ENCODE data around the gene PHACTR3.

PHACTR3 gene

GRCh38 chr20:59693587-59693986 lies 89.2 kb downstream of the PHACTR3 start:
- H3K4me3 ChIP-seq (ENCODE audit: low read depth, low read length): no peak overlapping the region

GRCh38 chr20:59696476-59696875 lies 92.1 kb downstream of the PHACTR3 start:
- TF ChIP-seq, protein P1, sequence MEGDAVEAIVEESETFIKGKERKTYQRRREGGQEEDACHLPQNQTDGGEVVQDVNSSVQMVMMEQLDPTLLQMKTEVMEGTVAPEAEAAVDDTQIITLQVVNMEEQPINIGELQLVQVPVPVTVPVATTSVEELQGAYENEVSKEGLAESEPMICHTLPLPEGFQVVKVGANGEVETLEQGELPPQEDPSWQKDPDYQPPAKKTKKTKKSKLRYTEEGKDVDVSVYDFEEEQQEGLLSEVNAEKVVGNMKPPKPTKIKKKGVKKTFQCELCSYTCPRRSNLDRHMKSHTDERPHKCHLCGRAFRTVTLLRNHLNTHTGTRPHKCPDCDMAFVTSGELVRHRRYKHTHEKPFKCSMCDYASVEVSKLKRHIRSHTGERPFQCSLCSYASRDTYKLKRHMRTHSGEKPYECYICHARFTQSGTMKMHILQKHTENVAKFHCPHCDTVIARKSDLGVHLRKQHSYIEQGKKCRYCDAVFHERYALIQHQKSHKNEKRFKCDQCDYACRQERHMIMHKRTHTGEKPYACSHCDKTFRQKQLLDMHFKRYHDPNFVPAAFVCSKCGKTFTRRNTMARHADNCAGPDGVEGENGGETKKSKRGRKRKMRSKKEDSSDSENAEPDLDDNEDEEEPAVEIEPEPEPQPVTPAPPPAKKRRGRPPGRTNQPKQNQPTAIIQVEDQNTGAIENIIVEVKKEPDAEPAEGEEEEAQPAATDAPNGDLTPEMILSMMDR (IDR thresholded peaks at IDR 0.05; ENCODE audit: borderline replicate concordance, insufficient read depth, low read depth, low read length): no peak
- H3K4me3 ChIP-seq (ENCODE audit: low read depth, low read length): no peak overlapping the region

More at GRCh38 chr20:59693587-59693986, 89.2 kb downstream of the PHACTR3 start:
- TF ChIP-seq, protein P1 (IDR thresholded peaks at IDR 0.05; ENCODE audit: borderline replicate concordance, insufficient read depth, low read depth, low read length): no peak

DNA sequence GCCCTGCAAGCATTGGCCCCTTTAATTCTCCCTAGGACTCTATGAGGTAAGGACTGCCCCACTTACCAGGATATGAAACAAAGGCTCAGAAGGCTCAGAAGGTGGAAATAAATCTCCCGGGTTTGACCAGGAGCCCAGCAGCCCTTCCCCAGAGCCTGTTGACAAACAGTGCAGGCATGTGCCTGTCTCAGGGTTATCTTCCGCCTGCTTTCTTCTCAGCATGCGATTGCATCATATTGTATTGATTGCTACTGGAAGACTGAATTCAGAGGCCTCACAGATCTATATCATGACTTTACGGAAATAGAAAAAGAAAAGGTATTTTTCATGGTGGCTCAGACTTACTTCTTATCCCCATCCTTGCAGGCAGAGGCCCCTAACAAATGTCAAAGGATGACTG lies 92.7 kb downstream of the PHACTR3 start:
- H3K4me3 ChIP-seq (ENCODE audit: low read depth, low read length): no peak overlapping the region
- TF ChIP-seq, protein P1 (IDR thresholded peaks at IDR 0.05; ENCODE audit: borderline replicate concordance, insufficient read depth, low read depth, low read length): no peak

DNA sequence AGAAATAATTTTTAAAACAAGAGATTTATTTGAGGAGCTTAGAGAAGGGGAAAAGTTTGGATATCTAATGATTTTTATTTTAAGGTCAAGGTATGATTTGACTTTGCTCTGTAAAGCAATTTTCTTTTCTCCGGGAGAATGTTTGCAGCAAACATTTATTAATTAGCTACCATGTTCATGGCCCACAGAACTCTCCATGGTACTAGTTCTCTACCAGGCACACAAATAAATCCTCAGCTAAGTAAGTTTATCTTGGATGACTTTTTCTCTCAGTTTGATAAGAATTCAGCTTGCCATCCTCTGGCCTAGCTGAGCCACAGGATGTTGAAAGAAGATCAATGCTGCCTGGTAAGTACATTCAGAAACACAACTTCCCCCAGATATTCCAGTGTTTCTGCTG lies 94.3 kb downstream of the PHACTR3 start:
- no peak overlapping the region for H3K4me3 ChIP-seq (ENCODE audit: low read depth, low read length)
- TF ChIP-seq, protein P1 (IDR thresholded peaks at IDR 0.05; ENCODE audit: borderline replicate concordance, insufficient read depth, low read depth, low read length): no peak

GRCh38 chr20:59701236-59701635 lies 96.9 kb downstream of the PHACTR3 start:
- TF ChIP-seq, protein P1 (IDR thresholded peaks at IDR 0.05; ENCODE audit: borderline replicate concordance, insufficient read depth, low read depth, low read length): no peak

GRCh38 chr20:59703046-59703445 lies 98.7 kb downstream of the PHACTR3 start:
- no peak overlapping the region for H3K4me3 ChIP-seq (ENCODE audit: low read depth, low read length)
- TF ChIP-seq, protein P1 (IDR thresholded peaks at IDR 0.05; ENCODE audit: borderline replicate concordance, insufficient read depth, low read depth, low read length): no peak

More at GRCh38 chr20:59701236-59701635, 96.9 kb downstream of the PHACTR3 start:
- H3K4me3 ChIP-seq (ENCODE audit: low read depth, low read length): no peak overlapping the region

DNA sequence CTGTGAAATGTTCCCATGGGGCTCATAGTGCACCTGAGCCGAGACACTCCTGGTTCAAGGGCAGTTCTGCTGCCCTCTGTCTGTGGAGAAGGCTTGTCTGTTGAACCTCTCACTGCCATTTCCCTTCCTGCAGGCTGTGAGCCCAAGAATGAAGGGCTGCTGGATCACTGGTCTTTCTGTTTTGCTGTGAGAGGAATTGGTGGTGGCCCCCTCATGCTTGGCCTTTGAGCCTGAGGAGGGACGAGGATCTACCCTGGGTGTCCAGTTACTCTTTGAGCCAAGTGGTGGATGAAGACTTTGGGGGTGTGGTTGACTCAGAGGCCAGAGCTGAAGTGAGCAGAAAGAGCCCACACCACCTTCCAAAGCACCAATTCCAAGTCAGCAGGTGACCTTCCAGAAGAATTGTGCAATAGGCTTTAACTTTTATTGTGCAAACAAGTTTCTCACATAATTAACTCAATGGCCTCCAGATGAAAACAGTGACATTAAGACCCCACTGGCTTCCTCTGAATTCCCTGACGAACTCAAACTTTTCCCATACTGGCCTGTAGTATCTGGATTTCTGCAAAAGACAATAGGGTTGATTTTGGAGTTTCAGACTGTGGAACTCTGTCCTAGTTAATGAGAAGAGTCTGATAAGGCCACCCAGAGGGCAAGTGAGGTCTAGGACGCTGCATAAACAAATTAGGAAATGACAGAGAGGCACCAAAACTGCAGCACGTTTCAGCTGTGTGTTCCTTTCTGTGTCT lies 101.5 kb downstream of the PHACTR3 start:
- TF ChIP-seq, protein P1 (IDR thresholded peaks at IDR 0.05; ENCODE audit: borderline replicate concordance, insufficient read depth, low read depth, low read length): no peak
- no peak overlapping the region for H3K4me3 ChIP-seq (ENCODE audit: low read depth, low read length)

All from GM12875 (cell line).